GM12865 (cell line): Measurements from ENCODE around the gene POLR3F.
"Not testable (repeated sequence)": the region's sequence is repeated elsewhere in the genome, so short reads cannot be mapped to it uniquely, and the experiment has no call there.

Experiments used
- DNase-seq: peaks from one replicate; pipeline ENCODE4 v3.0.0; 2010; ENCODE audit warnings: low read depth
- H3K4me3 ChIP-seq: 2 replicates; pipeline ENCODE4 v1.5.1; 2011; ENCODE audit warnings: mild to moderate bottlenecking, low read depth, low read length, control low read depth
- TF ChIP-seq, protein P1 (sequence below): IDR thresholded peaks from 2 replicates; pipeline ENCODE4 v1.5.1; 2011; ENCODE audit warnings: low read length, control low read depth, low read depth, inconsistent platforms; ENCODE audit not compliant: insufficient read depth; ENCODE audit errors: missing control alignments

POLR3F gene

DNA sequence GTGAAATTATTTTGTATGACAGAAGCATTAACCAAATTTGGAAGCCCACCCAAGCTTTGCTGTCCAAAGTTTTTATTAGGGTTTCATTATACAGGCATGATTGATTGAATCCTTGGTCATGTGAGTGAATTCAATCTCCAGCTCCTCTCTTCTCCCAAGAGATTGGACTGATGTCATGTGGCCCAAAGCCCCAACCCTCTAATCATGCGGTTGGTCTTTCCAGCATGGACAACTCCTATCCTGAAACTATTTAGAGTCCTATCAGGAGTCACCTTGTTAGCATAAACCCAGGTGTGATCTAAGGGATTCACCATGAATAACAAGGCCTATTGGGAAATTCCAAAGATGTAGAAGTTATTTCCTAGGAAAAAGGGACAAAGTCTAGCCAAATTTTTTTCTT lies 10.6 kb downstream of the POLR3F start:
- H3K4me3 ChIP-seq, result no peak overlapping the region
- DNase-seq, result no peak
- TF ChIP-seq, protein P1, sequence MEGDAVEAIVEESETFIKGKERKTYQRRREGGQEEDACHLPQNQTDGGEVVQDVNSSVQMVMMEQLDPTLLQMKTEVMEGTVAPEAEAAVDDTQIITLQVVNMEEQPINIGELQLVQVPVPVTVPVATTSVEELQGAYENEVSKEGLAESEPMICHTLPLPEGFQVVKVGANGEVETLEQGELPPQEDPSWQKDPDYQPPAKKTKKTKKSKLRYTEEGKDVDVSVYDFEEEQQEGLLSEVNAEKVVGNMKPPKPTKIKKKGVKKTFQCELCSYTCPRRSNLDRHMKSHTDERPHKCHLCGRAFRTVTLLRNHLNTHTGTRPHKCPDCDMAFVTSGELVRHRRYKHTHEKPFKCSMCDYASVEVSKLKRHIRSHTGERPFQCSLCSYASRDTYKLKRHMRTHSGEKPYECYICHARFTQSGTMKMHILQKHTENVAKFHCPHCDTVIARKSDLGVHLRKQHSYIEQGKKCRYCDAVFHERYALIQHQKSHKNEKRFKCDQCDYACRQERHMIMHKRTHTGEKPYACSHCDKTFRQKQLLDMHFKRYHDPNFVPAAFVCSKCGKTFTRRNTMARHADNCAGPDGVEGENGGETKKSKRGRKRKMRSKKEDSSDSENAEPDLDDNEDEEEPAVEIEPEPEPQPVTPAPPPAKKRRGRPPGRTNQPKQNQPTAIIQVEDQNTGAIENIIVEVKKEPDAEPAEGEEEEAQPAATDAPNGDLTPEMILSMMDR, result no peak

DNA sequence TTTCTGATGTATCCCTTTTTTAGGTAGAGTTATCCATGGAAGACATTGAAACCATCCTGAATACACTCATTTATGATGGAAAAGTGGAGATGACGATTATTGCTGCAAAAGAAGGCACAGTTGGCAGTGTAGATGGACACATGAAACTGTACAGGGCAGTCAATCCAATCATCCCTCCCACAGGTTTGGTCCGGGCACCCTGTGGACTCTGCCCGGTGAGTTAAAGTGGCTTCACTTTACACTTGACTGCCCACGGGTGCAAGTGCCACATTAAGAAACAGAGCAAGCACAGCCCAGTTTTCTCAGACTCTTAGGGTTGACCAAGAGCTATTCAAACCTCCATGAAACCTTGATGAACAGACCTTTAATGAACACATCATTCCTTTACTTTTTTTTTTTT lies 14.4 kb downstream of the POLR3F start:
- DNase-seq, result no peak
- H3K4me3 ChIP-seq, result no peak overlapping the region
- TF ChIP-seq, protein P1, result no peak

DNA sequence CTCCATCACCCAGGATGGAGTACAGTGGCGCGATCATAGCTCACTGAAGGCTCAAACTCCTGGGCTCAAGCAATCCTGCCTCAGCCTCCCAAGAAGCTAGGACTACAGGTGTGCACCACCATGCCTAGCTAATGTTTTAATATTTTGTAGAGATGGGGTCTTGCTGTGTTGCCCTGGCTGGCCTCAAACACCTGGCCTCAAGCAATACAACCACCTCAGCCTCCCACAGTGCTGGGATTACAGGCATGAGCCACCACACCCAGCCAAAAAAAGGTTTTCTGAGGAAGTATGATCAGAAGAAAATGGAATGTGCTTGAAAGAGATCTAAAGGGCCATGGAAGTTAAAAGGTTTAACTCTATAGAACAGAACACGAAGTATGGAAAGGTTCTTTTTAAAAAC lies 21.1 kb downstream of the POLR3F start:
- no peak overlapping the region for H3K4me3 ChIP-seq
- TF ChIP-seq, protein P1, result no peak
- no peak for DNase-seq

DNA sequence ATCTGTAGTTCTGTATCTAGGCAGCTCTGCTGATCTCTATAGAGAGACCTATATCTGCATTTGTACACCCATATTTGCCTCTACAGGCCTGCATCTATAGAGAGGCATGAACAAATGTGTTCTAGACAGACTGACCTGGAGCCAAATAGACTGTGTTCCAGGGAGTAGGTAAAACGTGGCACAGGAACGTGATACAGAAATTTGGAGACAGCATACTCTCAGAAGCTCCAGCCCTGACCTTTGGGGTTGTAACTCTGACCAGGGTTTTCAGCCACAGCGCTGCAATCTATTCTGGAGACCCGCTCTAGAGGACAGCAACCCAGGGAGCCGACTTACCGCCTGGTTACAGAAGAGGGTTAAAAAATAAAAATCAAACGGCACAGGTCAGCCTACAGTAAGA lies 28.9 kb downstream of the POLR3F start:
- TF ChIP-seq, protein P1, result no peak
- H3K4me3 ChIP-seq, result peak overlapping the region; percentile 79
- peak; percentile 47 for DNase-seq

DNA sequence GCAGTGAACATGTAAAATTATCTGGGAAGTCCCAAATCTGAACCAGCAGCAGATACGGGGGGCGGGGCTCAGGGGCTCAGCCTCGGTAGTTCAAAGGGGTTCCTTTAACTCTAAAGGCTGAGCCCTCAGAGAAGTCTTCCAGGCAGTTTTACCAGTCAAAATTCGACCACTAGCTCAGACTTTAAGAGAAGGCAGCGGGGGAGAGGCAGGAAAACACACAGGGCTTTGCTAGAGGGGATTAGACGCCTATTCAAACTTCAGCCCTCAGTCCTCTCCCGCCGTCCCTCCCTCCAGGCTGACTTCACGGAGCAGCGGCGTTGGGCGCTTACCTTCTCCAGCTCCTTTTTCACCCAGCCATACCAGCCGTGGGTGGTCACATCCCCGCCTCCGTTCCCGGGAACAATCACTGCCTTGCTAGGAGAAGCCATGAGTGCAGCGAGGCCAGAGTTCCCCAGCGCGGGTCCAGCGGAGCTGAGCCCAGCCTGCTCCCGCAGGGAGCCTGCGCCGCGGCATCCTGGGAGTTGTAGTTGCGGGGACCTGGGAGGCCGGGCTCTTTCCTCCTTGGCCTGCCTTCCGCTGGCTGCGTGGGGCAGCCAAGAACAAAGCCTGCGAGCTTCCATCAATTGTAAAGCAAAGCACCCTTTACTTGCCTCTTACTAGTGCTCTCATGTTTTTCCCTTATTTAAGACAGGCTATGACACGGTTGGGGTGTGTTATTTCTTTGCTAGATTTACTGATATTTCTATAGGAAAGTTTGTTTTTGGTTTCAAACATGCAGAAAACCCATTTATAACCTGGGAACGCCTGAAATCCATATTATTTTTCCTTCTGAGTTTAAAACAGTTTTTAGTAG lies 29.8 kb downstream of the POLR3F start, which contains the start of gene RBBP9:
Gene RBBP9, minus strand, starts transcription at position 486 of the 853 bp plus-strand sequence. Its CDS starts 58 bp downstream, at position 428.
- peak within 1 kb of the TSS; percentile 79 for H3K4me3 ChIP-seq
- TF ChIP-seq, protein P1, result no peak
- peak; percentile 87 for DNase-seq

DNA sequence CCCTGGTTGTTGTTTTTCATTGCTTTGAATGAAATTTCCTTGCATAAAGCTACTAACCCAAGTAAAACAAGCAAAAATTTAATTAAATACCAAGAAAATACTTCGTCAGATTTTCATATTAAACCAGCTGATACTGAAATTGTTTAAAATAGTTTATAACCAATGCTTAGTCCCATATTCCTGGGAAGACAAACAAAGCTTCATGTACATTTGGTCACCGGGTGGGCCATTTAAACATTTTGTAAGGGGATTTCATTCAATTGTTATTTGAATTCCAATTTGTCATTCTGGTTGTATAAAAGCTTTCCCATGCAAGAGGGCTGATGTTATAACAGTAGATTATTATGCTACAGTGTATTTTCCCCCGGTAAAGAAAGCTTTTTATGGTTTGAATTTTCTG lies 30.4 kb downstream of the POLR3F start:
- no peak for DNase-seq
- TF ChIP-seq, protein P1, result no peak
- peak overlapping the region; percentile 79 for H3K4me3 ChIP-seq

DNA sequence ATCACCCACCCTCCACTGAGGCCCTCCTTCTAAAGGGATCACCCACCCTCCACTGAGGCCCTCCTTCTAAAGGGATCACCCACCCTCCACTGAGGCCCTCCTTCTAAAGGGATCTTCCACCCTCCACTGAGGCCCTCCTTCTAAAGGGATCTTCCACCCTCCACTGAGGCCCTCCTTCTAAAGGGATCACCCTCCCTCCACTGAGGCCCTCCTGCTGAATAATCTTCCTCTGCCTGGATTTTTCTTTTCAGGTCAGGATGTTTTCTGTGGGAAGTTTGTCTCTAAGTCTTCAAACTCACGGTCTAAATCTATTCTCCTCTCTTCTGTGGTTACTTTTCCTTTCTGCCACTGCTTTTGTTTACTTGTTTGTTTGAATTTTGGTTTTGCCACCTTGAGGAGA lies 34.5 kb downstream of the POLR3F start:
- not testable (repeated sequence) for DNase-seq

More for the DNA sequence above, 34.5 kb downstream of the POLR3F start:
- not testable (repeated sequence) for H3K4me3 ChIP-seq
